Gastroesophageal sphincter (tissue), 3 donors: ENCODE measurements around the gene DYRK1A.

Source experiments
- CTCF ChIP-seq, 4 experiments: fragments of 200-600 bp in 2 of 4; fragments of 450-650 bp in 2 of 4; sonication (generic) in 1 of 4; IDR thresholded peaks; one replicate each; pipeline ENCODE4 v1.5.1; 2017 to 2019; ENCODE audit warnings: antibody characterized with exemption in 4 of 4, mild to moderate bottlenecking in 2 of 4, moderate library complexity in 2 of 4
- EP300 ChIP-seq: sonication (generic); formaldehyde crosslinking; IDR thresholded peaks from one replicate; pipeline ENCODE4 v1.6.1; 2017; ENCODE audit warnings: antibody characterized with exemption, mild to moderate bottlenecking
- POLR2A ChIP-seq, 2 donors: fragments of 450-650 bp; IDR thresholded peaks; one replicate each; pipeline ENCODE4 v1.6.1; 2017; ENCODE audit warnings: antibody characterized with exemption in 2 of 2, mild to moderate bottlenecking in 2 of 2, moderate library complexity in 1 of 2

DNA sequence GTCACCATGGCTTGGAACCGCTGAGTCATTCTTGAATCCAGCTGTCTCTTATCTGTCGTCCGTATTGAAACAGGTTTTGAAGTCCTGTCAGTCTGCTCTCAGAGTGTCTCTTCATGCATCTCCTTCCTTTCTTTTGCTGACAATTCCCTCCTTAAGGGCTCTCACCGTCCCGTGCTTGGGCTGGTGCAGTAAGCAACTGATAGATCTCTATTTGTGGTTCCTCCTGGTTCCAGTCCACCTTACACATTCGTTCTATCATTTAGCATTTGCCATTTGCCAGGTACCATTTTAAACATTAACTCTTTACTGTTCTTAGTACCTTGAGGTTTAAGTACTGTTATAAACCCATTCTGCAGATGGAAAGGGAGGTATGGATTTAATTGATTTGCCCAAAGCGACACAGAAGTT, 88.9 kb downstream of the DYRK1A start:
- TF ChIP-seq POLR2A (IDR thresholded peaks at IDR 0.05) (no peak), CTCF (IDR thresholded peaks at IDR 0.05) (no peak), EP300 (no peak)
